Subcutaneous abdominal adipose tissue (tissue), 5 donors: ENCODE measurements around the gene RSRC1.

Experiments
- H3K27ac ChIP-seq: one replicate; pipeline ENCODE4 v1.7.0; 2013; ENCODE audit warnings: low read depth, mild to moderate bottlenecking, inconsistent platforms, low read length, moderate library complexity
- H3K27me3 ChIP-seq, 5 donors: one replicate each; pipeline ENCODE4 v1.7.0; 2013; ENCODE audit warnings: low read length in 5 of 5, inconsistent platforms in 1 of 5; ENCODE audit not compliant: control insufficient read depth in 5 of 5, insufficient read depth in 4 of 5
- H3K36me3 ChIP-seq, 5 donors: one replicate each; pipeline ENCODE4 v1.7.0; 2013; ENCODE audit warnings: low read length in 5 of 5; ENCODE audit not compliant: control insufficient read depth in 5 of 5, insufficient read depth in 5 of 5
- H3K4me1 ChIP-seq, 5 donors: one replicate each; pipeline ENCODE4 v1.7.0; 2013; ENCODE audit warnings: low read length in 5 of 5, mild to moderate bottlenecking in 3 of 5, moderate library complexity in 1 of 5; ENCODE audit not compliant: control insufficient read depth in 5 of 5, insufficient read depth in 5 of 5
- H3K4me3 ChIP-seq, 5 donors: one replicate each; pipeline ENCODE4 v1.7.0; 2013; ENCODE audit warnings: low read length in 5 of 5, low read depth in 1 of 5
- H3K9ac ChIP-seq, 5 donors: one replicate each; pipeline ENCODE4 v1.7.0; 2013; ENCODE audit warnings: low read length in 5 of 5, mild to moderate bottlenecking in 4 of 5, moderate library complexity in 3 of 5
- H3K9me3 ChIP-seq, 5 donors: one replicate each; pipeline ENCODE4 v1.7.0; 2013; ENCODE audit warnings: low read length in 5 of 5; ENCODE audit not compliant: control insufficient read depth in 5 of 5
- donor health status: healthy.
- donor health status: healthy.
- donor health status: healthy.
- donor health status: healthy.
- donor health status: healthy.

Gene RSRC1

GRCh38 chr3:158160958-158161357 is 51.1 kb downstream of the RSRC1 start:
- H3K9me3 ChIP-seq, result no peaks in the 10 kb centered on the region
- no peaks in the 10 kb centered on the region for H3K4me1 ChIP-seq
- no peak overlapping the region for H3K9ac ChIP-seq
- H3K27ac ChIP-seq, result no peak overlapping the region
- no peaks in the 10 kb centered on the region for H3K27me3 ChIP-seq
- H3K36me3 ChIP-seq, result no peaks in the 10 kb centered on the region
- H3K4me3 ChIP-seq, result no peak overlapping the region

GRCh38 chr3:158165141-158165655 is 55.3 kb downstream of the RSRC1 start:
- no peaks in the 10 kb centered on the region for H3K27me3 ChIP-seq
- no peak overlapping the region for H3K4me3 ChIP-seq
- H3K27ac ChIP-seq, result no peak overlapping the region
- peaks cover 0 to 4% (median 0%) of the 10 kb centered on the region in 5 donors for H3K4me1 ChIP-seq
- H3K36me3 ChIP-seq, result no peaks in the 10 kb centered on the region
- H3K9me3 ChIP-seq, result no peaks in the 10 kb centered on the region
- H3K9ac ChIP-seq, result no peak overlapping the region

- no peak overlapping the region for H3K9ac ChIP-seq
- no peak overlapping the region for H3K27ac ChIP-seq
- H3K27me3 ChIP-seq, result no peaks in the 10 kb centered on the region
- no peak overlapping the region for H3K4me3 ChIP-seq
- H3K9me3 ChIP-seq, result no peaks in the 10 kb centered on the region
- H3K4me1 ChIP-seq, result peaks cover 0 to 4% (median 0%) of the 10 kb centered on the region in 5 donors
- no peaks in the 10 kb centered on the region for H3K36me3 ChIP-seq
Observed at GRCh38 chr3:158165730-158166129, 55.8 kb downstream of the RSRC1 start.

GRCh38 chr3:158166223-158166622 is 56.3 kb downstream of the RSRC1 start:
- Histone ChIP-seq H3K27me3 (no peaks in the 10 kb centered on the region), H3K36me3 (peaks cover 0 to 3% (median 0%) of the 10 kb centered on the region in 5 donors), H3K9me3 (no peaks in the 10 kb centered on the region), H3K4me1 (peaks cover 0 to 4% (median 0%) of the 10 kb centered on the region in 5 donors), H3K9ac (no peak overlapping the region), H3K27ac (no peak overlapping the region), H3K4me3 (no peak overlapping the region)

GRCh38 chr3:158167737-158168557 is 58.1 kb downstream of the RSRC1 start:
- Histone ChIP-seq H3K4me3 (no peak overlapping the region), H3K27ac (no peak overlapping the region), H3K9ac (no peak overlapping the region), H3K27me3 (no peaks in the 10 kb centered on the region), H3K36me3 (peaks cover 0 to 4% (median 0%) of the 10 kb centered on the region in 5 donors), H3K4me1 (peaks cover 0 to 4% (median 0%) of the 10 kb centered on the region in 5 donors), H3K9me3 (no peaks in the 10 kb centered on the region)

GRCh38 chr3:158169091-158169491 is 59.2 kb downstream of the RSRC1 start:
- H3K27ac ChIP-seq, result no peak overlapping the region
- H3K4me3 ChIP-seq, result no peak overlapping the region

GRCh38 chr3:158181096-158181495 is 71.2 kb downstream of the RSRC1 start:
- no peak overlapping the region for H3K27ac ChIP-seq
- peaks cover 0 to 7% (median 0%) of the 10 kb centered on the region in 5 donors for H3K9me3 ChIP-seq
- no peaks in the 10 kb centered on the region for H3K36me3 ChIP-seq
- no peaks in the 10 kb centered on the region for H3K27me3 ChIP-seq
- peaks cover 0 to 11% (median 0%) of the 10 kb centered on the region in 5 donors for H3K4me1 ChIP-seq
- no peak overlapping the region for H3K9ac ChIP-seq
- H3K4me3 ChIP-seq, result no peak overlapping the region

More at GRCh38 chr3:158169091-158169491, 59.2 kb downstream of the RSRC1 start:
- H3K4me1 ChIP-seq, result peaks cover 0 to 4% (median 0%) of the 10 kb centered on the region in 5 donors
- peaks cover 0 to 4% (median 0%) of the 10 kb centered on the region in 5 donors for H3K36me3 ChIP-seq
- H3K9me3 ChIP-seq, result no peaks in the 10 kb centered on the region
- H3K9ac ChIP-seq, result no peak overlapping the region
- H3K27me3 ChIP-seq, result no peaks in the 10 kb centered on the region

GRCh38 chr3:158185711-158186110 is 75.8 kb downstream of the RSRC1 start:
- H3K36me3 ChIP-seq, result no peaks in the 10 kb centered on the region

GRCh38 chr3:158200955-158201354 is 91.1 kb downstream of the RSRC1 start:
- no peak overlapping the region for H3K4me3 ChIP-seq

More at GRCh38 chr3:158185711-158186110, 75.8 kb downstream of the RSRC1 start:
- peaks cover 0 to 2% (median 0%) of the 10 kb centered on the region in 5 donors for H3K9me3 ChIP-seq
- H3K9ac ChIP-seq, result no peak overlapping the region
- no peak overlapping the region for H3K4me3 ChIP-seq
- H3K27ac ChIP-seq, result no peak overlapping the region
- no peaks in the 10 kb centered on the region for H3K27me3 ChIP-seq
- peaks cover 0 to 11% (median 0%) of the 10 kb centered on the region in 5 donors for H3K4me1 ChIP-seq

GRCh38 chr3:158205324-158205723 is 95.4 kb downstream of the RSRC1 start:
- Histone ChIP-seq H3K9ac (no peak overlapping the region), H3K27me3 (no peaks in the 10 kb centered on the region), H3K9me3 (peaks cover 0 to 14% (median 2%) of the 10 kb centered on the region in 5 donors), H3K36me3 (peaks cover 0 to 3% (median 0%) of the 10 kb centered on the region in 5 donors), H3K4me3 (no peak overlapping the region), H3K27ac (no peak overlapping the region), H3K4me1 (no peaks in the 10 kb centered on the region)

More at GRCh38 chr3:158200955-158201354, 91.1 kb downstream of the RSRC1 start:
- no peak overlapping the region for H3K27ac ChIP-seq
- no peaks in the 10 kb centered on the region for H3K4me1 ChIP-seq
- H3K9me3 ChIP-seq, result peaks cover 6 to 17% (median 8%) of the 10 kb centered on the region in 5 donors
- peaks cover 0 to 3% (median 0%) of the 10 kb centered on the region in 5 donors for H3K36me3 ChIP-seq
- no peaks in the 10 kb centered on the region for H3K27me3 ChIP-seq
- H3K9ac ChIP-seq, result no peak overlapping the region
